Measurements from ENCODE around the gene CALD1. TPM values are rescaled to one million over a fixed set of nuclear protein-coding genes. Genes with fewer than 3 reads are reported as not detected.

CALD1 gene
- total RNA-seq, 4 donors from 2014 or later = 1,513 to 2,575 (median 1,808) TPM

DNA sequence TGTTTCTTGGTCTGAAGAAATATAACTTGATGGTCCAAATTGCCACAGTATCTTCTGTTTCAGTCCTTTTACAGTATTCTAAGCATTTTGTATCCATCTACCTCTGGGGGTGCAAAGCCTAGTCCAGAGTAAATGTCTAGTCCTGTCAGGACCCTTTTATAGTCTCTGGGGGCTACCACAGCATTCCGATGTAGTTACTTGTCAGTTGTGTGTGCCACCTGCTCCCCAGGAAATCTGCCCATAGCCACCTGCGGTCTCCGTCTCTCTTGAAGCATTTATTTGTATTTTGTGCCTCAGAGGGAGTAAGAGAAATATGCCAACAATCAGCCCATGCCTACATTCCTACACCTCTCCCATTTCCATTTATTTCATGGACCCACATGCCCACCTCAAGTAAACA lies 219.7 kb downstream of the CALD1 start:
- Histone ChIP-seq H3K9me3 (no peaks in the 10 kb centered on the region), H3K27ac (no peak overlapping the region), H3K36me3 (peaks cover 0 to 10% of the 10 kb centered on the region in 2 donors), H3K27me3 (no peaks in the 10 kb centered on the region), H3K4me3 (no peak overlapping the region), H3K4me1 (peaks cover 6 to 40% (median 13%) of the 10 kb centered on the region in 3 donors)
- ATAC-seq = no peak
- 96 to 100% methylated on average over 2 to 3 of the region's 3 CpGs for WGBS, 2 donors (ENCODE audit: low coverage in 1 of 2)
- no peak for TF ChIP-seq EP300 (IDR thresholded peaks at IDR 0.05)
- no peak for TF ChIP-seq POLR2AphosphoS5 (IDR thresholded peaks at IDR 0.05)

DNA sequence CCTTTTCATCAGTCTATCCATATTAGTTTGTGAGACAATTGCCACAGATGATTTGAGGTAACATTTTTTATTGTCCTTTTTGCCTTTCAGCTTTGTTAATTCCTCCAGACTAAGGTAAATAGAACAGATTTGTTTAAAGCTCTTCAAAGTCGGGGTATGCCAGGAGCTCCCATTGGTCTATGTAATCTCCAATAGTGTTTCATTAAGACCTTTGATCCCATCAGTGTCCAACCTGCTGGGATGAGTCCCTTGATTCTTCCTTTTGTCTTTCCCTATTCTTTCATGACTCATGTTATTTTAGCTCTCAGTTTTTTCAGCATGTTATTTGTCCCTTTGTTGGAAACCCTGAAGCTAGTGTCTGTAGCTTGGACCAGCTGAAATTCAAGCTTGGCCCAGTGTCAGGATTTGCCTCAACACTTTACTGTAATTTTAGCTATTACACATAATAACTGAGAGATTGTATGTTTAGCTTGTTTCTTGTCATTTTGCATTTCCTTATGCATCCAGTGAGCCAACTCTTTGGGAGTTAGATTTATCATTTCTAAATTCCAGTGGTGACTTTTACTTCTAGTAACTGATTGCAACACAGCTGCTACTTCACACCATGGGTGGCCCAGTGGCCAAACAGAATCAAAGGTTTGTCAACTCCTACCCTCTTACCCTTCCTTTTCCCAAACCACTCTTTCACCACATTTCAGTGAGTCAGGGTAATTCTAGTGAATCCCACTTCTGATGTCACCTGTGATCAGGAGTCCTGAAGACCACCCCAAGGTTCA lies 222.1 kb downstream of the CALD1 start:
- Histone ChIP-seq H3K27me3 (no peaks in the 10 kb centered on the region), H3K4me3 (no peak overlapping the region), H3K36me3 (no peaks in the 10 kb centered on the region), H3K4me1 (peaks cover 3 to 16% (median 5%) of the 10 kb centered on the region in 3 donors), H3K27ac (no peak overlapping the region), H3K9me3 (no peaks in the 10 kb centered on the region)
- TF ChIP-seq POLR2AphosphoS5 (IDR thresholded peaks at IDR 0.05) = no peak
- 85 to 100% methylated on average over 1 of the region's 1 CpG for WGBS, 2 donors (ENCODE audit: low coverage in 1 of 2)
- no peak for ATAC-seq

DNA sequence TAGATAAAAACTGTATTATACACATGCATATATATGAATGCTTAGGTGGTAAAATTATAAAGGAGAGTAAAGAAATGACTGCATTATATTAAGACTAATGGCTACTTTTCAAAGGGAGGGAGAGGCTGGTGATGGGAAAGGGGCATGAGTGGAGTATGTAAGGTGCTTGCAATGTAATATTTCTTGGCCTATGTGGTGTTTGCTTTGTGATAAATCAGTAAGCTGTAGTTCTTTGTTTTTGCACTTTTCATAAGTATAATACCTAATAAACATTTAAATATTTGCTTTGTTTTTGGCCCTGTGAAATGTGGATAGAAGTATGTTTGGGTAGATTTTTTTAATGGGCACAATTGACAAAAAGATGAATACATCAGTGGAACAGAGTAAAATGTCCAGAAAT lies 232.8 kb downstream of the CALD1 start:
- Histone ChIP-seq H3K4me3 (no peak overlapping the region), H3K36me3 (no peaks in the 10 kb centered on the region), H3K9me3 (no peaks in the 10 kb centered on the region), H3K4me1 (no peaks in the 10 kb centered on the region), H3K27me3 (no peaks in the 10 kb centered on the region), H3K27ac (no peak overlapping the region)
- no peak for ATAC-seq
- TF ChIP-seq POLR2AphosphoS5 (IDR thresholded peaks at IDR 0.05) (no peak), POLR2A (IDR thresholded peaks at IDR 0.05) (no peak), EP300 (IDR thresholded peaks at IDR 0.05) (no peak)
- TF ChIP-seq, protein P1, sequence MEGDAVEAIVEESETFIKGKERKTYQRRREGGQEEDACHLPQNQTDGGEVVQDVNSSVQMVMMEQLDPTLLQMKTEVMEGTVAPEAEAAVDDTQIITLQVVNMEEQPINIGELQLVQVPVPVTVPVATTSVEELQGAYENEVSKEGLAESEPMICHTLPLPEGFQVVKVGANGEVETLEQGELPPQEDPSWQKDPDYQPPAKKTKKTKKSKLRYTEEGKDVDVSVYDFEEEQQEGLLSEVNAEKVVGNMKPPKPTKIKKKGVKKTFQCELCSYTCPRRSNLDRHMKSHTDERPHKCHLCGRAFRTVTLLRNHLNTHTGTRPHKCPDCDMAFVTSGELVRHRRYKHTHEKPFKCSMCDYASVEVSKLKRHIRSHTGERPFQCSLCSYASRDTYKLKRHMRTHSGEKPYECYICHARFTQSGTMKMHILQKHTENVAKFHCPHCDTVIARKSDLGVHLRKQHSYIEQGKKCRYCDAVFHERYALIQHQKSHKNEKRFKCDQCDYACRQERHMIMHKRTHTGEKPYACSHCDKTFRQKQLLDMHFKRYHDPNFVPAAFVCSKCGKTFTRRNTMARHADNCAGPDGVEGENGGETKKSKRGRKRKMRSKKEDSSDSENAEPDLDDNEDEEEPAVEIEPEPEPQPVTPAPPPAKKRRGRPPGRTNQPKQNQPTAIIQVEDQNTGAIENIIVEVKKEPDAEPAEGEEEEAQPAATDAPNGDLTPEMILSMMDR (IDR thresholded peaks at IDR 0.05) = no peak

Small RNAs within 50 kb of the gene (small RNA-seq; reads per million reads assigned to genes)
- 0 reads per million in 4 donors for gene TUBB3P2

Other genes with a start within 250 kb of the CALD1 start
- under 1 TPM in 1 of 4 donors, not detected in 3; 0.35 TPM for gene AKR1B15, start 230.5 kb upstream of the CALD1 start, total RNA-seq
- 10 to 100 TPM; 16.0 to 35.6 (median 29.6) TPM for gene BPGM, start 132.8 kb upstream of the CALD1 start, total RNA-seq
- gene AGBL3, start 206.9 kb downstream of the CALD1 start, total RNA-seq = 1 to 10 TPM in 3 of 4 donors, under 1 TPM in 1; 0.30 to 5.6 (median 3.1) TPM